Epidermal melanocyte (primary cell): ENCODE data around the gene LHPP.
"Not testable (repeated sequence)": the region's sequence is repeated elsewhere in the genome, so short reads cannot be mapped to it uniquely, and the experiment has no call there.

Source experiments
- DNase-seq: peaks from one replicate; pipeline ENCODE4 v3.0.0; 2011; ENCODE audit warnings: low spot score; ENCODE audit not compliant: insufficient read length

Gene LHPP

DNA sequence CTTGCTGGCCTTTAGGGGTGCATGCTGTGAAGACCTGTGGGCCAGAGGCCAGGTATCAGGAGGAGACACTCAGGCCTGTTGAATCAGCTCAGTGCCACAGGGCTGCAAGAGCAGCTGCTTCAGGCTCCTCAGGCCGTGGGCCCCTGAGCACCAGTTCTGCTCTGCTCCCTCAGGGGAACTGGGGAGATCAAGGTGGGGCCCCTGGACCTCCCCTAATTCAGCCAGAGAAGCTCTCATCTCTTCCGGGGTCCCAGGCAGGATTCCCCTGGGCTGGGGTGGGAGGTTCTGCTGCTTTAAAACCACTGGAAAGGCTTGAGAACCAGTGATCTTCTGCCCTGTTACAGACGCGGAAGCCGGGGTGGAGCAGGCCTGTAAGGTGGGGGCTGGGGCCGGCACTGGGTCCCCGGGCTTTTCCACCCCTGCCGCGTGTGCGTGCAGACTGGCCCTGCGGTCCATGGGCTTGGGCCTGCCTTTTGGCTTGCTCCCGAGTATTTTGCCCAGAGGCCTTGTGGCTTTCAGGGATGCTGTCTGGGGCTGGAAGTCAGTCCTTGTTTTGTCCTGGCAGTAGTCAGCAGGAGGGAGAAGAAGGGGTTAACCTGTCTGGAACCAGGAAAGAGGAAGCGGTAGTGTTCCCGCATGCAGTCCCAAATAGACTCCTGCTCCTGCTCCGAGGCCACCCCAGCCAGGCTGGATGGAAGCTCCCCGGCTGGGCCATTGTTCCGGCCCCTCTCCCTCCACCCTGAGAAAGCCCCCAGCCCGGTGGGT lies 74.3 kb downstream of the LHPP start:
- no peak for DNase-seq

GRCh38 chr10:124536496-124537050 lies 75.0 kb downstream of the LHPP start:
- DNase-seq, result no peak

DNA sequence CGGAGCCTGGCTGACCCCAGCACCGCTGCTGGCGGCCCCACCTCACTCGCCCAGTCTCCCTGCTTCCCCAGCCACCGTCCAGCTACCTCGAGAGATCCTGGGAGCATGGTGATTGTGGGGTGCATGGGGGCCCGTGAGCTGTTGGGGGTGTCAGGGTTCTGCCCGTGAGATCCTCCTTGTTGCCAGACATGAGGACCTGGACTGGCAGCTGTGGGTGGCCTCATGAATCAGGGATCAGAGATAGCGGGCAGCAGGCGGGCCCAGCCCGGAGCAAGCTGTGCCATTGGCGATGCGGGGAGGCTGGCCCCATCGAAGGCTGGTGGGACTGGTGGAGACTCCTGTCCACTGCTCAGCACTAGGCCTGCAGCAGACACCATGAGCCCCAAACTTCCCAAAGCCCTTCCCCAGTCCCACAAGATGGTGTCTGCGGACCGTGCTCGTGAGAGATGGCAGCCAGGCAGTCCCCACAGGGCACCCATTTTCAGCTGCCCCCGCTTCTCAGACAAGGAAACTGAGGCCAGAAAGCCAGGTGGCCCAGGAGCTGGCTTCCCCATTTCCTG lies 75.6 kb downstream of the LHPP start:
- no peak for DNase-seq

DNA sequence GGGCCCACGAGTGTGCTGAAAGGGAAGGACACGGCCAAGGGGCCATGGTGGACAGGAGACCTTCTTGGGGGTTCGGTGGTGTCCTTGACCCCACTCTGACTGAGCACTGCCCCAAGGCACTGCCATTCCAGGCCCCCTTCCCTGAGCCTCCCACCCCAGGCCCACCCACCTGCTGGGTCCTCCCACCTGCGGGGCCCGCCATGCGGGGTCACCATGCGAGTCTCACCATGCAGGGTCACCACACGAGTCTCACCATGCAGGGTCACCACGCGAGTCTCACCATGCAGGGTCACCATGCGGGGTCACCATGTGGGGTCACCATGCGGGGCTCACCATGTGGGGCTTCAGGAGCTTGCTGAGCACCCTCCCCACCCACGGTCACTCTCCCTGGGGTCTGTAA lies 76.3 kb downstream of the LHPP start:
- DNase-seq, result no peak

GRCh38 chr10:124538706-124539105 lies 77.1 kb downstream of the LHPP start:
- no peak for DNase-seq

GRCh38 chr10:124539935-124540641 lies 78.5 kb downstream of the LHPP start:
- peak; percentile 73 for DNase-seq

- no peak for DNase-seq
Measured at GRCh38 chr10:124541076-124541903, 79.7 kb downstream of the LHPP start.

GRCh38 chr10:124542336-124542735 lies 80.7 kb downstream of the LHPP start:
- no peak for DNase-seq

DNA sequence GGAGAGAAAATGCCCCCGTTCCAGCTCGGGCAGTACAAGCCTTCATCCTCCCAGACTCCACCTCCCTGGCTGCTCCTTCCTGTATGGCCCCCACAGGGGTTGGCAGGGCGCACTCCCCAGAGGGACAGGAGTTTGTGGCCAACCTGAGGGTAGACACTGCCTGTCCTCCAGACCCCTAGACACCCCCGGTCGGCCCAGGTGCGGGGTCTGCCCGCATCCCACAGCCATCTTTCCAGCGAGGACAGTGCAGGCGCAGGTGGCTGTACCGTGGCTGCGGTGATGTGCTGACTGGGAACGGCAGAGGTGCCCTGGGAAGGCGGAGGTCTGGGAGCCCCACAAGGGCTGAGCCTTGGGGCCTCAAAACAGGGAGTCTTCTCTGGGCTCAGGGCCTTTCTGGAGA lies 81.5 kb downstream of the LHPP start:
- no peak for DNase-seq

DNA sequence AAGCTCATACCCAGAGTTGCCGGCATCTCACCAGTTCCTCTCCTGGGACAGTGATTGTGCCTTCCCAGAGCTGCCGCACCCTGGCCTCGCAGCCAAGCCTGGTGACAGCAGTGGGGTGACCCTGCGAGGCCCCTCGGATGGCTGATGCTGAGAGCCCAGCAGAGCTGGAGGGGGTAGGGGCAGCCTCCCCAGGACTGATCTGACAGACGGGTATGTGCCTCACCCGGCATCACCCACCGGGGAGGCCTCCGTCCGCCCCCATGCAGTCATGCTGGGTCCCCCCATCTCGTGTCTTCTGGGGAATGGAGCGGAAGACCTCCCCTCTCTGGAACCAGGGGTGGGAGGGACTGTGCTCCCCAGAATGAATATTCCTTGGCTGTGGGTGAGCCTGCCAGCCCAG lies 82.3 kb downstream of the LHPP start:
- DNase-seq, result no peak

DNA sequence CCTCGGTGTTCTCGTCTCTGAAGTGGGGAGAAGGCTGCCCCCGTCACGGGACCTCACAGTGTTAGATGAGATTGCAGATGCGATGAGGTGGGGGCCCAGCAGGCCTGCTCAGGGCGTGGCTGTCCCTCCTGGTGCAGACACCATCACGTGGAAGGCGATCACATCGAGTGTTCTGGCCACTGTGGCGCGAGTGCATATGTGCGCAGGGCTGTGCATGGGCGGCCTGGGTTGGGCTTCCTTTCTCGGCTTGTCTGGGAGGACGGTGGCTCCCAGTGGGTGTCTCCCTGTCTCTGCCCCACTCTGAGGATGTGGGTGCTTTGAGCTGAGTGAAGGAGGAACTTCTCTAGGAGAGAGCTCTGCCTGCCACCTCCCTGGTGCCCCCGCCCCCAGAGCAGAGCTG lies 83.1 kb downstream of the LHPP start:
- no peak for DNase-seq

- no peak for DNase-seq
Measured at GRCh38 chr10:124545351-124546054, 83.9 kb downstream of the LHPP start.

- no peak for DNase-seq
Measured at GRCh38 chr10:124546055-124546369, 84.4 kb downstream of the LHPP start.

- DNase-seq, result no peak
Measured at GRCh38 chr10:124546957-124547646, 85.5 kb downstream of the LHPP start.

- DNase-seq, result no peak
Measured at GRCh38 chr10:124547647-124548168, 86.1 kb downstream of the LHPP start.

GRCh38 chr10:124549171-124549570 lies 87.5 kb downstream of the LHPP start:
- DNase-seq, result not testable (repeated sequence)

DNA sequence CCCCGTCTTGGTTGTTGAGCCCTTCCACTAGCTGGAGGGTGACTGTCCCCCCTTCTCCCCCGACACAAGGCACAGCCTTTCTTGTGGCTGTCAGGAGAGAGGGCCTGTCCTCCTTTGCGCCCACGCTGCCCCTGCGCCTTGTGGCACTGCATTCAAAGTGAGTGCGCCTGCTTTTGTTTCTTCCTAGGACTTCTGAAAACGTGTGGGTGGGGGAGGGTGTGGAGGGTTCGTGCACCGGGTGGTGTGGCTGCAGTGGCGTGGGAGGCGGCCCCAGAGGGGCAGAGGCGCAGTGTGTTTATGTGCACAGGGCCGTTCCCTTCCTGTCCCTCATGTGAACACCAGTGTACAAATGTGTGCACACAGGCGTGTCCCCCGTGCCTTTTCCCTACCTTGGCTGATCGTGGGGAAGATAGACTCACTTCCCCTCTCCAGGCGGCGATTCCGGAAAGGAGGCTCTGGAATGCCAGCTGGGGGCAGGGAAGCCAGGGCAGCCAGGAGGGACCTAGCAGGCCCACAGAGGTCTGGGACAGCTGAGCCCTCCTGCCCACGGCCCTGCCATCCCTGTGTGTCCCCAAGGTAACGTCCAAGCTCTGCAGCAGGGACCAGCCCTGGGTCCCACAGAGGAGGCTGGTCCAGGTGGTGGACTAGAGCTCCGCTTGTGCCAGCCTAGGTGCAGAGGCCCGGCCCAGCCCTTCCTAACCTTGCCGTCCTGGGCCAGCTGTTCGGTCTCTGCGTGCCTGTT lies 88.8 kb downstream of the LHPP start:
- DNase-seq, result no peak

DNA sequence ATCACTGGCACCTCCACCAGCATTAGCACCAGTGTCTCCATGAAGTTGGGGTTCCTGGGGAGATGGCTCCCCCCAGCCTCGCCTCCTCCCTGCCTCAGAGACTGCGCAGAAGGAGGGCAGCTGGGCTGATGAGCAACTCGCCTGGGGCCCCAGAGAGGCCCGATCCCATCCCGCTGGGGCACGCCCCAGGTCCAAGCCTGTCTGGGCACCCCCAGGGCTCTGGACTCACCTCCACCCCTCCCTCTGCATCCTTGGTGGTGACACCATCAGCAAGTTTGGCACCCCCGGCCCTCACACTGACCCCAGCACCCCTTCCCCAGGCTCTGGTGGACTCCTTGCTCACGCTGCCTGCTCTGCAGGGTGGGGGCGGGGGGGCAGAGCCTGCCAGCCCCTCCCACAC lies 89.5 kb downstream of the LHPP start:
- DNase-seq, result no peak

- DNase-seq, result no peak
Measured at GRCh38 chr10:124551755-124552154, 90.1 kb downstream of the LHPP start.
